Measurements from ENCODE around the gene COL9A3.

Gene COL9A3

DNA sequence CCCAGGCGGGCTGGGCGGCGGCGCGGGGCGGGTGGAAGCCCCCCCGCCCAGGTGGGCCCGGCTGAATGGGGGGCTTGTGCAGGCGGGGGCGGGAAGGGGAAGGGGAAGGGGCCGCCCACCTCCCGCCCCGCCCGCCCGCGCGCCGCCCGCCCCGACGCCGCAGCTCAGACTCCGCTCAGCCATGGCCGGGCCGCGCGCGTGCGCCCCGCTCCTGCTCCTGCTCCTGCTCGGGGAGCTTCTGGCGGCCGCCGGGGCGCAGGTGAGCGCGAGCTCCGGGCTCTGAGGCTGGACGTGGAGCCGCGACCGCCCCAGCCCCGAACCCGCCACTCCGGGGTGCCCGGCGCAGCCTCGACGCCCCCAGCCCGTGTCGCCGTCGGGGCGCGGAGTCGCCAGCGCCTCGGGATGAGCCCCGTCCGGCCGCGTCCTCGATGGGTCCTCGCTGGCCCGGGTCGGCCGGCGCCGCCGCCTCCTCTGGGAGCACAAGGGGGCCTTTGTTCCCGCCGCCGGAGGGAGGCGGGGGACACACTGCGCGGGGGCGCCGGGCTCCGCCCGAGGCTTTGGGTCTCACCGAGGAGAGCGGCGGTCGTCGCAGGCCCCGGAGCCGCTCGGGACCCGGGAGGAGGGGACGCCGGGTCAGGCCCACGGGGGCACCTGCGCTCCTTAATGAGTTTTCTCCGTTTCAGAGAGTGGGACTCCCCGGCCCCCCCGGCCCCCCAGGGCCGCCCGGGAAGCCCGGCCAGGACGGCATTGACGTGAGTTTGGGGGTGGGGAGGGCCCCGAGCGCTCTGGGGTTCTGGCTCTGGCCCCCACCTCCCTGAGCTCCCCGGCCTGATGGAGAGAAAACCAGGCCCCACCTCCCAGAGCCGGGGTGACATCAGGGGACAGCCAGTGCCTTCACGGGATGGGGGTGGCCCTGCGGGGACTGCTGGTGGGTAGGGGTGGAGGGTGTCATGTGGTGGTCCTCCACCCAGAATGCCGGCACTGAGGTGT lies at the start of gene COL9A3:
Gene COL9A3 (plus strand): TSS at position 167 of the 990 bp plus-strand sequence. CDS start 15 bp downstream, at position 182.
- TF ChIP-seq, protein P1, sequence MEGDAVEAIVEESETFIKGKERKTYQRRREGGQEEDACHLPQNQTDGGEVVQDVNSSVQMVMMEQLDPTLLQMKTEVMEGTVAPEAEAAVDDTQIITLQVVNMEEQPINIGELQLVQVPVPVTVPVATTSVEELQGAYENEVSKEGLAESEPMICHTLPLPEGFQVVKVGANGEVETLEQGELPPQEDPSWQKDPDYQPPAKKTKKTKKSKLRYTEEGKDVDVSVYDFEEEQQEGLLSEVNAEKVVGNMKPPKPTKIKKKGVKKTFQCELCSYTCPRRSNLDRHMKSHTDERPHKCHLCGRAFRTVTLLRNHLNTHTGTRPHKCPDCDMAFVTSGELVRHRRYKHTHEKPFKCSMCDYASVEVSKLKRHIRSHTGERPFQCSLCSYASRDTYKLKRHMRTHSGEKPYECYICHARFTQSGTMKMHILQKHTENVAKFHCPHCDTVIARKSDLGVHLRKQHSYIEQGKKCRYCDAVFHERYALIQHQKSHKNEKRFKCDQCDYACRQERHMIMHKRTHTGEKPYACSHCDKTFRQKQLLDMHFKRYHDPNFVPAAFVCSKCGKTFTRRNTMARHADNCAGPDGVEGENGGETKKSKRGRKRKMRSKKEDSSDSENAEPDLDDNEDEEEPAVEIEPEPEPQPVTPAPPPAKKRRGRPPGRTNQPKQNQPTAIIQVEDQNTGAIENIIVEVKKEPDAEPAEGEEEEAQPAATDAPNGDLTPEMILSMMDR (conservative IDR thresholded peaks at IDR 0.05; ENCODE audit: control insufficient read depth, insufficient read depth, low read depth, low read length): no peak
- DNase-seq (ENCODE audit: low read depth): no peak
- H3K4me3 ChIP-seq (ENCODE audit: control insufficient read depth, low read depth, low read length): no peak within 1 kb of the TSS

DNA sequence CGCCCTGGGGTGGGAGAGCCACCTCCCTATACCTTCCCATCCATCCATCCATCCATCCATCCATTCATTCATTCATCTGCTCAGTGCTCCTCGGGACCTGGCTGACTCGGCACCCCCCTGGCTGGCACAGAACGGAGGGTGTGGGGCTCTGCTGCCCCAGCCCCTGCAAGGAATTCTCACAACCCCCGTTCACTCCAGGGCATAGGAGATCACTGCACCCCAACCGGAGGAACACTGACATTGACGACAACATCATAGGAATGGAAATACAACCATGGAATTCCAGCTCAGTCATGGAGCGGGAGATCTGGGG lies 48.7 kb upstream of the COL9A3 start:
- no peak for DNase-seq (ENCODE audit: low read depth)
- TF ChIP-seq, protein P1 (conservative IDR thresholded peaks at IDR 0.05; ENCODE audit: control insufficient read depth, insufficient read depth, low read depth, low read length): no peak
- H3K4me3 ChIP-seq (ENCODE audit: control insufficient read depth, low read depth, low read length): no peak overlapping the region

DNA sequence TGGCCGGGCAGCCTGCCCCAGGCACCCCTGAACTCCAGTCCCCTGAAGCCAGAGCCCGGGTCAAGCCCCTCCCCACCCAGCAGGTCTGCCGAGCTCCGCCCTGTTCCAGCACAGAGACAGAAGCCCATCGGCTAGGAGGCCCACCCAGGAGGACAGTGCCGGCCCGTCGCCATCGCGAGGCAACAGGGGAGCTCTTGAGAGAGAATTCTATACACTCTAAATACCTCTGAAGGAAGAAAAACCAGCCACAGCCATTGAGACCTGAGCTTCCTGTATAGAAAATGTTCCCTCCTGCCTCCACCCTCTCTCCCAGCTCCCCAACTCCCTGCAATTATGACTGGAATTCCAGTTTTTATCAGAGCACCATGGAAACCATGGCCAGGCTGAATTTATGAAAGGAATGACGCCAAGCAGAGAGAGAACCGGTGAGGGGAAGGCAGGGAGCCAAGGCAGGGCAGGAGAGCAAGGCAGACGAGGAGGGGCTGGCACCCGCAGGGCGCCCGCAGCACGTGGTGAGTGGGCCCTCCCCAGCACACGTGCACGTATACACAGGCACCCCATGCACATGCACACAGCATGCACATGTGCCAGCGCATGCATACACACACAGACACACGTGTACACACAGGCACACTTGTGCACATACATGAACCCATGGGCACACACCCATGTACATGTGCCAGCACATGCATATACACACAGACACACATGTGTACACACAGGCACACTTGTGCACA lies 48.1 kb upstream of the COL9A3 start:
- TF ChIP-seq, protein P1 (conservative IDR thresholded peaks at IDR 0.05; ENCODE audit: control insufficient read depth, insufficient read depth, low read depth, low read length): no peak
- DNase-seq (ENCODE audit: low read depth): no peak
- no peak overlapping the region for H3K4me3 ChIP-seq (ENCODE audit: control insufficient read depth, low read depth, low read length)

DNA sequence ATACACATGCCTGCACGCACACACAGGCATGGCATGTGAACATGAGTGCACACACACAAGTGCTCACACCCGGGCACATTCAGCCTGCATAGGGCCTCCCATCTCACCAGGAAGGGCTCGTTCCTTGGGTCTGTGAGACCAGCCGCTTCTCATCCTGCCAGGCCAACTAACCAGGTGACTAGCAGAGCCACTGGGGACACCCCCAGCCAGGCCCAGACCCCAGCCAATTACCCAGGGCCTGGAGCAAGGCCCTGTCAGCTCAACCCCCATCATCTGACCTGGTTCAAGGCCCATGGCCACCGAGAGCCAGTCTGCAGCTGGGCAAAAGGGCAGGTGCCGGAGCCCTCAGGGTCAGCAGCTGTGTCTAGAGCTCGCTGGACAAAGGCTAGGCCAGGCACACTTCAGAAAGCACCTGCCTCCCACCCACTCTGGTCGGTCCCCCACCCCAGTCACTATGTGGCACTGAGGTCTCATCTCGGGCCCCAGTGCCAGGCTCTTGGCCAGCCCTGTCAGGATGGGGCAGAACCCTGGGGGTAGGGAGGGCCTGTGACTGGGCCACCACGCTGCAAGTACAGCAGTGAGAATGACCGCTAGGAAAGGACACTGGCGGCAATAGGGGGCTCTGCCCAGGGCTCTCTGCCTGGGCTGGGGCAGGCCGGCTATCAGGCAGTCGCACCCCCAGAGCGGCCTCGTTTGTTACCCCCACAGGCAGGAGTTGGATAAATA lies 47.3 kb upstream of the COL9A3 start:
- DNase-seq (ENCODE audit: low read depth): no peak
- TF ChIP-seq, protein P1 (conservative IDR thresholded peaks at IDR 0.05; ENCODE audit: control insufficient read depth, insufficient read depth, low read depth, low read length): no peak
- no peak overlapping the region for H3K4me3 ChIP-seq (ENCODE audit: control insufficient read depth, low read depth, low read length)

DNA sequence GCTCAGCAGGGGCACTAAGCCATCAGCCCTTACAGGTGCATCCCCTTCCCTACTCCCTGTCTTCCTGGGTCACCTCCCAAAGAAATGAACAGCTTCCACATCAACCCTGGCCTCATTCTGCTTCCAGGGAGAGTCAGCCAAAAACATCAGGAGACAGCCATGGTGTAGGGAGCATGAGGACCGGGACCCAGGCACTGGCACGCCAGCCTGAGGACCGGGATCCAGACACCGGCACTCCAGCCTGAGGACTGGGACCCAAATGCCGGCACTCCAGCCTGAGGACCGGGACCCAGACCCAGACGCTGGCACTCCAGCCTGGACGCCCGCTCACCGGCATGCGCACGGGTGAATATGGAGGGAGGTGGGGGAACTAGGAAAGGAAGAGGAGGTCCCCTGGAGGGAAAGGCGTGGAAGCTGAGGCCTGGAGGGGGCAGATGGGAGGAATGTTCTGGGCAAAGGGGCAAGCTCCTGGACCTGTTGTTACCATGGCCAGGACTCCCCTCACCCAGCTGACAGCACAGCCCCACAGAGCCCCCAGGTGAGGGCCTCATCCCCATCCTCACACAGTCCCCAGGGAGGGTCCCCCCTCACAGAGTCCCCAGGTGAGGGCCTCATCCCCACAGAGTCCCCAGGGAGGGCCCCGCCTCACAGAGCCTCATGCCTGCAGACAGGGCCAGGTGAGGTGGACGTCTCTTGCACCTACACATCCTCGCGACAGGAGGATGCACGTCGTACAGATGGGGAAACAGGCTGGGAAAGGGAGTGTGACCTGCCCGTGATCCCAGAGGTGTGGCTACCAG lies 46.5 kb upstream of the COL9A3 start:
- no peak for DNase-seq (ENCODE audit: low read depth)
- no peak overlapping the region for H3K4me3 ChIP-seq (ENCODE audit: control insufficient read depth, low read depth, low read length)
- TF ChIP-seq, protein P1 (conservative IDR thresholded peaks at IDR 0.05; ENCODE audit: control insufficient read depth, insufficient read depth, low read depth, low read length): no peak

DNA sequence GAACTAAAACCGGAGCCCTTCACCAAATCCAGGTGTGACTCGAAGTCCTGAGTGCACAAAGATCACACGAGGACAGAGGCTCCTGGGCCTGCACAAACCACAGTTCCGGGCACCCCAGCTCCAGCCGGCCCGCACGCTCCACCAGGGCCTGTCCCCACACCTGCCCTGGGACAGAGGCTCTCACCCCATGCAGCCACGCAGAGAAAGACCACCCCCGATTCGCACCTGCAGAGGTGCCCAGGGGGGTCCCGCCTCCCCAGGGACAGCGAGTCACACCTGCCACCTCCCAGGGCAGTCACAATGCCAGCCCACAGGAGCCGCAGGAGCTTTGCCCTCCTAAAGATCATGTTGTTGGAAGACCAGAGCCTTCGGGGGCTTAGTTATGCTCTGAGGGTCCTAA lies 45.9 kb upstream of the COL9A3 start:
- no peak overlapping the region for H3K4me3 ChIP-seq (ENCODE audit: control insufficient read depth, low read depth, low read length)
- DNase-seq (ENCODE audit: low read depth): no peak
- TF ChIP-seq, protein P1 (conservative IDR thresholded peaks at IDR 0.05; ENCODE audit: control insufficient read depth, insufficient read depth, low read depth, low read length): no peak
